ENCODE measurements around the gene DCHS2.

DNA sequence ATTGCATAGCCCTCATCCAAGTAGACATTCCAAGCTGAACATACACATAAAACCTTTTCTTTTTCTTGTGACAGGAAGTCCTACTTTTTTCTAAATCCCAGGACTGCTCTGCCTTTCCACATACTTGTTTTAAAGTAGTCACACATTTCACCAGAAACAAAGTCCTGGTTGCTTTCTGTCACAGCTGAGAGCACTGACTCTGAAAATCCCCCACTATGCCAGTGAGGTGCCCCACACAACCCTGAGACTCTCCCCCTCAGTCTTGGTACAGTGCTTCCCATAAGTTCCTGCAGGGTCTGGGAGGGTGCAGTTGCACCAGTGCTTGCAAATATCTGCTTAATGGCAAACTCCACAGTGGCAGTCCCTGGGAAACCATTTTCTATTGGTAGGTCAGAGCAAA is 84.2 kb downstream of the DCHS2 start:
- TF ChIP-seq, protein P1, sequence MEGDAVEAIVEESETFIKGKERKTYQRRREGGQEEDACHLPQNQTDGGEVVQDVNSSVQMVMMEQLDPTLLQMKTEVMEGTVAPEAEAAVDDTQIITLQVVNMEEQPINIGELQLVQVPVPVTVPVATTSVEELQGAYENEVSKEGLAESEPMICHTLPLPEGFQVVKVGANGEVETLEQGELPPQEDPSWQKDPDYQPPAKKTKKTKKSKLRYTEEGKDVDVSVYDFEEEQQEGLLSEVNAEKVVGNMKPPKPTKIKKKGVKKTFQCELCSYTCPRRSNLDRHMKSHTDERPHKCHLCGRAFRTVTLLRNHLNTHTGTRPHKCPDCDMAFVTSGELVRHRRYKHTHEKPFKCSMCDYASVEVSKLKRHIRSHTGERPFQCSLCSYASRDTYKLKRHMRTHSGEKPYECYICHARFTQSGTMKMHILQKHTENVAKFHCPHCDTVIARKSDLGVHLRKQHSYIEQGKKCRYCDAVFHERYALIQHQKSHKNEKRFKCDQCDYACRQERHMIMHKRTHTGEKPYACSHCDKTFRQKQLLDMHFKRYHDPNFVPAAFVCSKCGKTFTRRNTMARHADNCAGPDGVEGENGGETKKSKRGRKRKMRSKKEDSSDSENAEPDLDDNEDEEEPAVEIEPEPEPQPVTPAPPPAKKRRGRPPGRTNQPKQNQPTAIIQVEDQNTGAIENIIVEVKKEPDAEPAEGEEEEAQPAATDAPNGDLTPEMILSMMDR (IDR thresholded peaks at IDR 0.05) = no peak
- no peak for TF ChIP-seq POLR2A (IDR thresholded peaks at IDR 0.05)
